Activated naive CD4-positive, alpha-beta T cell treated with anti-CD3 and anti-CD28 coated beads, Interleukin-2, amount 10 ng/mL, durations not matched to agents 7 days and 5 days (primary cell): ENCODE results near the gene ABCB1.

ENCODE experiments used
- CTCF ChIA-PET: fragments of 350-600 bp; sonication (Branson Sonifier 250); formaldehyde crosslinking; loops from one replicate; lab custom pipeline; 2021; ENCODE audit warnings: antibody characterized with exemption; lab: Charles Lee
- DNase-seq: peaks from one replicate; pipeline ENCODE4 v3.0.0-alpha.2; 2020
- H3K27ac Mint-ChIP-seq: one replicate; pipeline ENCODE4 v1.8.0; 2021; ENCODE audit warnings: mild to moderate bottlenecking, moderate library complexity, mixed read lengths
- H3K27me3 Mint-ChIP-seq: one replicate; pipeline ENCODE4 v1.8.0; 2021; ENCODE audit warnings: mild to moderate bottlenecking, mixed read lengths
- H3K36me3 Mint-ChIP-seq: one replicate; pipeline ENCODE4 v1.8.0; 2021; ENCODE audit warnings: mixed read lengths
- H3K4me1 Mint-ChIP-seq: one replicate; pipeline ENCODE4 v1.8.0; 2021; ENCODE audit warnings: mixed read lengths
- H3K4me3 Mint-ChIP-seq: one replicate; pipeline ENCODE4 v1.8.0; 2021; ENCODE audit warnings: mild to moderate bottlenecking, moderate library complexity, mixed read lengths
- H3K9me3 Mint-ChIP-seq: one replicate; pipeline ENCODE4 v1.8.0; 2021; ENCODE audit warnings: mixed read lengths

ABCB1 gene

DNA sequence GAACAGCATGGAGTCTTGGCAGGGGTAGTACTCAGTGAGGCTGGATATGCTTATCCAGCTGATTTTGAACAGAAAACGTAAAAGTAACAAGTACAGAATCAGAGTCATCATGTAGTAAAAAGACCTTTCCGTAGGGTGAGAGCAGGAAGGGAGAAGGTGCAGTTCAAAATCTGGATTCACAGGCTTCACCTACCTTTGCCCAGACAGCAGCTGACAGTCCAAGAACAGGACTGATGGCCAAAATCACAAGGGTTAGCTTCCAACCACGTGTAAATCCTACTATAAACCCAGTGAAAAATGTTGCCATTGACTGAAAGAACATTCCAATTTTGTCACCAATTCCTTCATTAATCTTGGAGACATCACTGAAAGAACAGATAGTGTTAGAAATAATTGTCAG, 34.8 kb downstream of the ABCB1 start:
- no peak overlapping the region for H3K27ac Mint-ChIP-seq
- no peak overlapping the region for H3K4me3 Mint-ChIP-seq
- peaks cover 2% of the 10 kb centered on the region for H3K4me1 Mint-ChIP-seq
- no peaks in the 10 kb centered on the region for H3K36me3 Mint-ChIP-seq
- H3K27me3 Mint-ChIP-seq, result no peaks in the 10 kb centered on the region
- CTCF ChIA-PET, result no interaction called here
- no peaks in the 10 kb centered on the region for H3K9me3 Mint-ChIP-seq
- DNase-seq, result no peak

DNA sequence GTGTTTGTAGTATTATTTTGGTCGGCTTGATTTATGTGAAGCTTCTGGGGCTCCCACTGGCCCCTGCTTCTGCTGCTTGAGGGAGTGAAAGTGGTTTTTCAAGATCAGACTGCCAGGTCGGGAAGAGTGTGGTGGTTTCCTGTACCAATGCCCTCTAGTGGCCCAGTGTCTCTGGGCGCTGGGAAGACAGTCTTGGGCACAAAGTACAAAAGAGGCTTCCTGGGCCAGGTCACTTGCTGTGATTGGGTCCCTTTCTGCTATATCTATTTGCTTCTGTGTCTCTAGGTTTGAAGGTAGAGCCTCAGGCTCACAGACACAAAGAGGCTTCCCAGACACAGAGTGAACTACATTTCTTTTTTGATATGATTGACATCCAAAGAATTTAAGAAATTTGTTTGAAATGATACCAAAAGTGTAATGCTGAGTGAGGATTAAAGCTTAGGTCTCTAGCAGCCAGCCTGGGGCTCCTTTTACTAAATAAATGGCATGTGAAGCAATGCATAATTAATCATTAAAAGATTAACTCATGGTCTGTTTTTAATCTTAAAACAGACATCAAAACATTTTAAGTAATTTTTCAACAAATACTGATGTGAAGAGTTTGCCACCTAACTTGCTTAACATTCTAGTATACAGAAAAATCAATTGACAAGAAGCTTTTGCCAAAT, 36.3 kb downstream of the ABCB1 start:
- CTCF ChIA-PET, result interaction anchor here (0.8 to 1.2 kb wide), 2 partner anchors 10 to 36 kb away, joined by 3 to 4 read pairs; partner anchors contain the start of gene ABCB1
- peaks cover 2% of the 10 kb centered on the region for H3K4me1 Mint-ChIP-seq
- H3K27ac Mint-ChIP-seq, result no peak overlapping the region
- no peak overlapping the region for H3K4me3 Mint-ChIP-seq
- H3K36me3 Mint-ChIP-seq, result no peaks in the 10 kb centered on the region
- H3K27me3 Mint-ChIP-seq, result no peaks in the 10 kb centered on the region
- no peaks in the 10 kb centered on the region for H3K9me3 Mint-ChIP-seq
- DNase-seq, result peak; percentile 37

DNA sequence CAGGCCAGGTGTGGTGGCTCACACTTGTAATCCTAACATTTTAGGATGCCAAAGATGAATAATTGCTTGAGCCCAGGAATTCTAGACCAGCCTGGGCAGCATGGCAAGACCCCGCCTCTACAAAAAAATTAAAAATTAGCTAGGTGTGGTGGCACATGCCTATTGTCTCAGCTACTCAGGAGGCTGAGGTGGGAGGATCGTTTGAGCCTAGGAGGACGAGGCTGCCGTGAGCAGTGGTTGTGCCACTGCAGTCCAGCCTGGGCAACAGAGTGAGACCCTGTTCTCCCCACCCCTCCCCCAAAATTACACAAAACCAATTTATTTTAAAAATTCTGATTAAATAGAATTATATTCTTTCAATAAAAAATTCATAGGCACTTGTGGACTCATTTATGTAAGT, 39.0 kb downstream of the ABCB1 start:
- no peak for DNase-seq

DNA sequence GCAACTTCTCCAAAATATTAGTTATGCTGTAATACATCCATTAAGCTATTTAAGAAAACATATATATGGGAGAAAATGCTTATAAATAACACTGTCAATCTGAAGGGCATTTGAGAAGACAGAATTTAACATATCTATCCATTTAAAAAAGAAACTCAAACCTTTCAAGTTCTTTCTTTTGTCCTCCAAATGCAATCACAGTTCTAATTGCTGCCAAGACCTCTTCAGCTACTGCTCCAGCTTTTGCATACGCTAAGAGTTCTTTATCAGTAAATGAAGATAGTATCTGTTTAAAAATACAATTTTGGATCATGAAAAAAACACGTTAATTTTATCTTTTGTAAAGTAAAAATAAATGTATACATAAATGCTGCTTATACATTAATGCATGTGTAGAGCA, 39.6 kb downstream of the ABCB1 start:
- no peak overlapping the region for H3K4me3 Mint-ChIP-seq
- CTCF ChIA-PET, result no interaction called here
- no peak for DNase-seq
- no peaks in the 10 kb centered on the region for H3K36me3 Mint-ChIP-seq
- no peak overlapping the region for H3K27ac Mint-ChIP-seq
- H3K9me3 Mint-ChIP-seq, result no peaks in the 10 kb centered on the region
- peaks cover 2% of the 10 kb centered on the region for H3K4me1 Mint-ChIP-seq
- H3K27me3 Mint-ChIP-seq, result no peaks in the 10 kb centered on the region

More for the DNA sequence above, 39.0 kb downstream of the ABCB1 start:
- Mint-ChIP-seq H3K27me3 (no peaks in the 10 kb centered on the region), H3K27ac (no peak overlapping the region), H3K4me1 (peaks cover 2% of the 10 kb centered on the region), H3K36me3 (no peaks in the 10 kb centered on the region), H3K9me3 (no peaks in the 10 kb centered on the region), H3K4me3 (no peak overlapping the region)
- CTCF ChIA-PET, result interaction anchor here (1.6 kb wide), 1 partner anchor 39 kb away, joined by 4 read pairs; the partner anchor contains the start of gene ABCB1

DNA sequence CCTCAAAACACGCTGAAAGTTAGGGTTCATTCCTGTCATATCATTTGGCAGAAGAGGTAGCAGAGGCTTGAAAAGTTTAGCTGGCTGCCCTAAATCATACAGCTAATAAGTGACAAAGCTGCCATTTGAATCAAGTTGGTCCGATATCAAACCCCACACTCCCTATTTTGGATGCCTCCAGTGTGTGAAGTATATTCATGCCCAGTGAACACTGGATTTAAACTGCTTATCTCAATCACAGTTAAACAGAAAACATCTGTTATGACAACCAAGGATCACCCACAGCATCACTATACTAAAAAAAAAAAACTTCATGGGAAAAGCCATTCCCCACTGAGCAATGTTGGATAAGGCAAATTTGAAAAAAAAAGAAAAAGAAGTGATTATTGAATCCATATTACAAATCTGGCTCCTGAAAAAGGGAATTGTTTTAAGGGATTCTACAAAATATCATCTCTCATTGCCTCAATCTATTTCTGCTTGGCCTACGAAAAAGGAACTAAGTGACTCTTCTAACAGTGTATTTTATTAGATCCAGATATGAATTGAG, 48.3 kb downstream of the ABCB1 start:
- no peaks in the 10 kb centered on the region for H3K36me3 Mint-ChIP-seq
- H3K27me3 Mint-ChIP-seq, result no peaks in the 10 kb centered on the region
- H3K4me3 Mint-ChIP-seq, result no peak overlapping the region
- no peaks in the 10 kb centered on the region for H3K4me1 Mint-ChIP-seq
- H3K27ac Mint-ChIP-seq, result no peak overlapping the region
- no peak for DNase-seq
- CTCF ChIA-PET, result no interaction called here
- H3K9me3 Mint-ChIP-seq, result no peaks in the 10 kb centered on the region

DNA sequence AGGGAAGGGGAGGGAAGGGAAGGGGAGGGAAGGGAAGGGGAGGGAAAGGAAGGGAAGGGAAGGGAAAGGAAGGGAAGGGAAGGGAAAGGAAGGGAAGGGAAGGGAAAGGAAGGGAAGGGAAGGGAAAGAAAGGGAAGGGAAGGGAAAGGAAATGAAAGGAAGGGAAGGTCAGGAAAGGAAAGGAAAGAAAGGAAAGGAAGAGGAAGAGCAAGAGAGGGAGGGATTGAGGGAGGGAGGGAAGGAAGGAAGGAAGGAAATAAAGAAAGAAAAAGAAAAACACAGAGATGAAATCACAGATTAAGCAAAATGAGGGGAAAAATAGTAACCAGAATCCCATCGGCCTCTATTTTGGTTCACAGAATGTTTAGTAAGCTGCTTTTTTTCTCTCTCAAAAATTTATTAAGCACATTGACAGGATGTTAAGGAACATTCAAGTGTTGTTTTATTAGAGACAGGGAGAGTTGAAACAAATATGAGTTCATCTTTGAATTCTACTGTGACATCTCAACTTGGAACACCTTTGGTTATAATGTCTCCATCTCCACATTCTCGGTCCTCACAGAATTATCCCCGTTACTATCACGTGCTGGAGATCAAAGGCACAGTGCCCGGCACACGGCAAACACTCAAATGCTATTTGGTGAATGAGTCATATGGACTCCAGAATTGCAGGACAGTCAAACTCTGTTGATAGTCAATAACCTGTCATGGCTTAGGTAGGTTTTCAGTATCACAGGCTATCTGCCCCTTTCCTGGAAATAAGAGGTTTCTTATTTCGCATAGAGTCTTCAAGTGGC, 52.4 kb downstream of the ABCB1 start:
- H3K27me3 Mint-ChIP-seq, result no peaks in the 10 kb centered on the region
- no peaks in the 10 kb centered on the region for H3K36me3 Mint-ChIP-seq
- H3K27ac Mint-ChIP-seq, result no peak overlapping the region
- H3K4me3 Mint-ChIP-seq, result no peak overlapping the region
- CTCF ChIA-PET, result interaction anchor here (0.6 kb wide), 1 partner anchor 38 kb away, joined by 3 read pairs; no protein-coding TSS in a partner anchor
- H3K9me3 Mint-ChIP-seq, result no peaks in the 10 kb centered on the region
- no peaks in the 10 kb centered on the region for H3K4me1 Mint-ChIP-seq
- DNase-seq, result no peak

DNA sequence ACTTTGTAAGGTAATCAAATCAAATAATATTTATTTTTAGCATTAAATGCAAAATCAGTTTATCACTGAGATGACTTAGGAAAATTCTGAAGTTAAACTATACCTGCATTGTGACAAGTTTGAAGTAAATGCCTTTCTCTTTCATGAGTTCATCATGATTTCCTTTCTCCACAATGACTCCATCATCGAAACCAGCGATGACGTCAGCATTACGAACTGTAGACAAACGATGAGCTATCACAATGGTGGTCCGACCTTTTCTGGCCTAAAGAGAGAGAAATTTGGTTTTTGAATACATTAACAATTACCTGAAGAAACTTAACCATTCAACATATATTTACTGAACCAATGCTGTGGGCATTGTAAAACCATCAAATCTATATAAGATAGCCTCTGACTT, 54.9 kb downstream of the ABCB1 start:
- DNase-seq, result no peak
- CTCF ChIA-PET, result no interaction called here
- H3K27ac Mint-ChIP-seq, result no peak overlapping the region
- H3K4me1 Mint-ChIP-seq, result no peaks in the 10 kb centered on the region
- no peaks in the 10 kb centered on the region for H3K9me3 Mint-ChIP-seq
- no peaks in the 10 kb centered on the region for H3K36me3 Mint-ChIP-seq
- H3K27me3 Mint-ChIP-seq, result no peaks in the 10 kb centered on the region
- H3K4me3 Mint-ChIP-seq, result no peak overlapping the region

DNA sequence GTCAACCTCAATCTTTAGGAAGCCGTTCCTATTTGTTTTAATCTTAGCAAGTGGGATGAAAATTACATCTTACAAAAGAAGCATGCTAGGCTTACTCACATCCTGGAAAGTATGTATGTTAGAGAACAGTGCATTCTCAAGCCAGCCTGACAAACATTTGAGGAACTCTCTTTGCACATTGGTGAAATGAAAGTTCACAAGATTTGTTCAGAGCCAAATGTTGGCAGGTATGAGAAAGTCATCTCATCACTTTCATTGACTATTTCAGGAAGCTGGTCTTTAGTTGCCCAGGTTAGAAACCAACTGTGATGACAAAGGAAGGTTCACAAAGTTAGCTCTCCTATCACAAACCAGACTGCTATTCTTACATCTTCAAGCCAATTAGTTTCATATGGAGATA, 57.1 kb downstream of the ABCB1 start:
- CTCF ChIA-PET, result no interaction called here
- peaks cover 3% of the 10 kb centered on the region for H3K27me3 Mint-ChIP-seq
- no peaks in the 10 kb centered on the region for H3K9me3 Mint-ChIP-seq
- H3K4me1 Mint-ChIP-seq, result no peaks in the 10 kb centered on the region
- no peaks in the 10 kb centered on the region for H3K36me3 Mint-ChIP-seq
- no peak overlapping the region for H3K4me3 Mint-ChIP-seq
- no peak overlapping the region for H3K27ac Mint-ChIP-seq
- DNase-seq, result no peak

DNA sequence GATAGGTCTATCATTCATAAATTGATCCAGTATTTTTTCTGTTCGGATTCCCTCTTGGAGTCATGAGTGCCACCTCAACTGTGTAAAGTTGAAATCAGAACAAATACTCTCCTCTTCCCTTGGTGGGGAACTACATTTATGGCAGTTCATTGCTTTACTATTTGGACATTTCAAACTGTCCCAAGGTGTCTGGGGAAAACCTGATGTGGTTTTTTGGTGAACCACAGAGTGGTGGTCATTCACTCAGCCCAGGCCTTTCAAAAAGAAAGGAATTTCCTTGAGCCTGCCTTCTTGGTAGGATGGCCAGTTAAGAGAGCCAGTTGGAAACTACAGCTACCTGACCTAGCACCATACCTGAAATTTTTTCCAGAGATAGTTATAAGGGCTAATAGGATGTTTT, 59.0 kb downstream of the ABCB1 start:
- H3K27me3 Mint-ChIP-seq, result peaks cover 4% of the 10 kb centered on the region
- no peaks in the 10 kb centered on the region for H3K4me1 Mint-ChIP-seq
- no peak for DNase-seq
- H3K36me3 Mint-ChIP-seq, result no peaks in the 10 kb centered on the region
- H3K4me3 Mint-ChIP-seq, result no peak overlapping the region
- H3K27ac Mint-ChIP-seq, result no peak overlapping the region
- CTCF ChIA-PET, result no interaction called here
- no peaks in the 10 kb centered on the region for H3K9me3 Mint-ChIP-seq

DNA sequence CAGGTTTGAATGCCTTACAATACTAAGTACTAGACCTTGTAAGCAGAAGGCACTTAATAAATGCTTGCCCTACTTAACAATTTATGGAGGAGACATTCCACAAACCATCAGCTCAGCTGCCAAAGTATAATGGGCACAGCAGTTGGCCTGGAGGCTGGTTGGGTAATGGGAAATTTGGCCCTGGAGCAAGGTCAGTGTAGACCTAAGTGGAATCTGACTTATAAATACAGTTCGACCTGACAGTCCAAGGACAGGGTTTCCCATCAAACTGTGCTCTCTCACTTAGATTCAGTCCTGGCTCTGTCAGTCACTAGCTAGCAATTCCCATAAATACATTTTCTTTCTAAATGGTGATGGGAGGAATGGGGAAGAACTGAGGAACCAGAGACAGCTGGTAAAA, 62.6 kb downstream of the ABCB1 start:
- CTCF ChIA-PET, result no interaction called here
- no peaks in the 10 kb centered on the region for H3K4me1 Mint-ChIP-seq
- DNase-seq, result no peak
- no peaks in the 10 kb centered on the region for H3K36me3 Mint-ChIP-seq
- peaks cover 4% of the 10 kb centered on the region for H3K27me3 Mint-ChIP-seq
- H3K4me3 Mint-ChIP-seq, result no peak overlapping the region
- H3K27ac Mint-ChIP-seq, result no peak overlapping the region
- no peaks in the 10 kb centered on the region for H3K9me3 Mint-ChIP-seq

DNA sequence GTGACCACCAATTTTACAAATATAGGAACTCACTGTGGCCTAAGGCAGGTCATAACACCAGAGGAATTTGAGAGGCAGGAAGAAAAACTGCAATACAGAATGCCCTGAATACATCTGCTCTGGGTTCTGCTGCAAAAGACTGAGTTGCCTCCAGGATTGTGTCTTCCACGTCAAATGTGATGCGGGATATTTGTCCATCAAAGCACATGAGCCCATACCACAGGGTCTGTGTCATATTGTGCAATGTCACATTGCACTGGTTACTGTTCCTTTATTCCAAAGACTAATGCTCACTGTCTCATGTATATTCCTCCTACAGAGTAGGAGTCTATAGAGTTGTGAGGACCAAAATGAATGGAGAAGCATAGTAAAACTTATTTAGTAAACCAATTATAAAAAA, 66.6 kb downstream of the ABCB1 start:
- Mint-ChIP-seq H3K36me3 (no peaks in the 10 kb centered on the region), H3K9me3 (no peaks in the 10 kb centered on the region), H3K4me1 (no peaks in the 10 kb centered on the region), H3K4me3 (no peak overlapping the region), H3K27me3 (peaks cover 4% of the 10 kb centered on the region), H3K27ac (no peak overlapping the region)
- no peak for DNase-seq
- CTCF ChIA-PET, result no interaction called here

DNA sequence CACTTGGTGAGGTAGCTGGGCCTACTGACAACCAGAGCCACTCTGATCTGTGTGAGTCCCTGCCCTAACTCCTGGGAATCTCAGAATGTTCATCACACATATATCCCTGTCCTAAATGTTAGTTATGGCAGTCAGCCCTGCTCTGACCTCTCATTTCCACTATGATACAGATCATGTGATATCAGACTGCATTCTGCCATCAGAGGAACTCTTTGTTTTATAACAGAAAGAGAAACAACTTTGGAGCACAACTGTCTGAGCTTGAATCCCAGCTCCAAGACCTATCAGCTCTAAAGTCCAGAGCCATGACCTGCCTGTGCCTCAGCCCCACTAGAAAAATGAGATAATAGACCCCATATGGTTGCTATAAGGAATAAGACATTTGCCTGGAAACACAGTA, 70.6 kb downstream of the ABCB1 start:
- Mint-ChIP-seq H3K27me3 (no peaks in the 10 kb centered on the region), H3K4me3 (no peak overlapping the region), H3K4me1 (no peaks in the 10 kb centered on the region), H3K27ac (no peak overlapping the region), H3K9me3 (no peaks in the 10 kb centered on the region), H3K36me3 (no peaks in the 10 kb centered on the region)
- CTCF ChIA-PET, result no interaction called here
- DNase-seq, result no peak

DNA sequence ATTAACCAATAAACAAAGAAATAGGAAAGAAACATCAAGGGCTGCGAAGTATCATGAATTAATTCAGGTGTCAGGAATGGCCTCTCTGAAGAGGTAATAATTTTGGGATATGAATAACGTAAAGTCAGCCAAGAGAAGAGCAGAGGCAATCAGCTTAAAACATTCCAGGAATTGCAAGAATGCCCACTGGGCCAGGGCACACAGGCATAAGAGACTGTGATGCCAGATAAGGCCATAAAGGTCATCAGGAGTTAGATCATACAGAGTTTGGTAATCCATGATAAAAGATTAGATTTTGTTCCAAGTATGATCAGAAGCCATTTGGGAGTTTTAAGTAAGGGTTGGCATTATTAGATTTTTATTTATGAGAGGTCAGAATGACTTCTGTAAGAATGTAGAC, 72.0 kb downstream of the ABCB1 start:
- H3K4me1 Mint-ChIP-seq, result no peaks in the 10 kb centered on the region
- H3K4me3 Mint-ChIP-seq, result no peak overlapping the region
- no peak for DNase-seq
- H3K27ac Mint-ChIP-seq, result no peak overlapping the region
- CTCF ChIA-PET, result no interaction called here
- H3K27me3 Mint-ChIP-seq, result no peaks in the 10 kb centered on the region
- H3K36me3 Mint-ChIP-seq, result no peaks in the 10 kb centered on the region
- no peaks in the 10 kb centered on the region for H3K9me3 Mint-ChIP-seq

DNA sequence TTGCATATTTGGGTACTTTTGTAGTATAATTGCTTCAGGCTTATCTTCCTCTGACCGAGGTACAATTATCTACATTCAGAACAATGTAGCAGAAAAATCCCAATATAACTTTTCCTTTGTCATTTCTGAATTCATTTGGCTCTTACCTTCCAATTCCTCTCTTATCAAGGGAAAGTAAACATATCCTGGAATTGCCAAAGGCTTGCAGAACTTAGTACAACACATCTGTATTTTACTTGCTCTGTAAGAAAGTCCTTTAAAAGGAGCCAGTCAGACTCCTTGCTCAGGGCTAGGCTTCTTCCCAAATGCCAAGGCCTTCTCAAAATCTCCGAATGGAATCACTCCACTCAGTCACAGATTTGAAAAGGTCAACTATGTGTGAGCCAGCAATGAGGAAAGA, 81.9 kb downstream of the ABCB1 start:
- DNase-seq, result no peak
- Mint-ChIP-seq H3K4me3 (no peak overlapping the region), H3K27ac (no peak overlapping the region), H3K36me3 (no peaks in the 10 kb centered on the region), H3K9me3 (no peaks in the 10 kb centered on the region), H3K27me3 (no peaks in the 10 kb centered on the region), H3K4me1 (no peaks in the 10 kb centered on the region)
- CTCF ChIA-PET, result no interaction called here

DNA sequence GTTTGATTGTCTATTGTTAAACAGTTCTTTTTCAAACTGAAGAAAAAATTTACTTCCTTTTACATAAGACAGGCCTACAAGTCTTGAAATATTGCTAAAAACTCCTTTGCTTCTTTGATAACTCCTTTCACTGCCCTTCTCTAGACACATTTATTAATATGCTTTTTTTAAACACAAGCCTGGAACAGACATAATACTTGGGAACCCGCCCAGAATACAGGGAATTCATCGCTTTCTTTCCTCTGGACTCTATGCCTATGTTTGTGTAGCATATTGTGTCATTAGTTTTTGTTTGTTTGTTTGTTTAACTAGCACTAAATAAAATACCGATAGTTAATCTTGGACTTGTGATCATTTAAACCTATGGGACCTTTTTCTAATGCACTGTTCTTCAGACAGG, 82.8 kb downstream of the ABCB1 start:
- Mint-ChIP-seq H3K9me3 (no peaks in the 10 kb centered on the region), H3K4me1 (no peaks in the 10 kb centered on the region), H3K4me3 (no peak overlapping the region), H3K27ac (no peak overlapping the region), H3K27me3 (no peaks in the 10 kb centered on the region), H3K36me3 (no peaks in the 10 kb centered on the region)
- no peak for DNase-seq
- CTCF ChIA-PET, result no interaction called here
